K562 (cell line): ENCODE data around the gene ZBTB46. TPM values are rescaled to one million over a fixed set of nuclear protein-coding genes. Genes with fewer than 3 reads are reported as not detected.
A peak's percentile ranks its signal among the peaks of the same experiment; 100 is the strongest.

Experiments
- ATAC-seq: fragments of 200-7000 bp; cut with Tn5 transposase; 3 replicates; pipeline ENCODE4 v1.9.1; 2020; ENCODE audit warnings: moderate library complexity
- BruUV-seq: library from RNA; stranded (reverse); fragments of 400-500 nt; replicated peaks from 2 replicates; lab custom pipeline; 2021; lab: Mats Ljungman, UMichigan
- CTCF ChIA-PET: fragments of 300-600 bp; formaldehyde crosslinking; extraction: SDS; loops from one replicate; lab custom pipeline; 2021; ENCODE audit warnings: low intra/inter-chr PET ratio; lab: Yijun Ruan, JAX
- POLR2A ChIA-PET: fragments of 300-600, 350-650 bp; sonication (Branson Sonifier 250); formaldehyde crosslinking; extraction: SDS; loops from one replicate; lab custom pipeline; 2021; ENCODE audit warnings: antibody characterized with exemption, inconsistent platforms; lab: Yijun Ruan, JAX
- DNase-seq, 4 experiments: peaks; one replicate each; pipeline versions ENCODE4 v3.0.0 to v3.0.0-alpha.2; 2011 to 2018; ENCODE audit warnings: low spot score in 3 of 4, mixed read lengths in 3 of 4; ENCODE audit errors: extremely low read depth in 1 of 4
- FAIRE-seq: peaks from 2 replicates; lab custom pipeline; 2011; peaks lifted over from hg19 to GRCh38; lab: Jason Lieb, UNC
- H2AFZ ChIP-seq: 2 replicates; pipeline ENCODE4 v1.6.0; 2011; ENCODE audit warnings: low read depth, low read length, control low read depth, inconsistent platforms
- H3K27ac ChIP-seq: fragments of 200-600 bp; 3 replicates; pipeline ENCODE4 v1.8.0; 2011; ENCODE audit warnings: low read depth, mild to moderate bottlenecking, control low read depth, inconsistent platforms, low read length, moderate library complexity, mixed read lengths; ENCODE audit errors: extremely low read depth
- H3K27me3 ChIP-seq, 2 experiments: fragments of 300-600 bp in 1 of 2; 2 replicates in 1 of 2; 3 replicates in 1 of 2; pipeline versions ENCODE4 v1.6.0 to v1.8.0; 2011; ENCODE audit warnings: inconsistent platforms in 2 of 2, low read length in 2 of 2, mild to moderate bottlenecking in 1 of 2, mixed read lengths in 1 of 2, moderate library complexity in 1 of 2; ENCODE audit not compliant: control insufficient read depth in 2 of 2, insufficient read depth in 2 of 2
- H3K36me3 ChIP-seq: fragments of 300-600 bp; 3 replicates; pipeline ENCODE4 v1.8.0; 2011; ENCODE audit warnings: mild to moderate bottlenecking, low read length, inconsistent platforms; ENCODE audit not compliant: control insufficient read depth, insufficient read depth
- H3K4me1 ChIP-seq, 2 experiments: fragments of 200-600 bp in 1 of 2; replicated peaks in 1 of 2; 2 replicates in 1 of 2; 3 replicates in 1 of 2; pipeline versions ENCODE4 v1.5.1 to v1.8.0; 2011; ENCODE audit warnings: inconsistent platforms in 2 of 2, low read length in 2 of 2, mild to moderate bottlenecking in 1 of 2, mixed read lengths in 1 of 2, moderate library complexity in 1 of 2; ENCODE audit not compliant: control insufficient read depth in 2 of 2, insufficient read depth in 2 of 2
- H3K4me2 ChIP-seq: 2 replicates; pipeline ENCODE4 v1.6.1; 2011; ENCODE audit warnings: low read length, control low read depth, inconsistent platforms, mixed read lengths; ENCODE audit not compliant: insufficient read depth
- H3K4me3 ChIP-seq: fragments of 200-600 bp; sonication (generic), shearing (Covaris generic); 2 replicates; pipeline ENCODE4 v1.5.1; 2016; ENCODE audit warnings: control low read depth, inconsistent platforms
- H3K79me2 ChIP-seq: fragments of 200-600 bp; 3 replicates; pipeline ENCODE4 v1.8.0; 2011; ENCODE audit warnings: low read length, inconsistent platforms; ENCODE audit not compliant: control insufficient read depth, insufficient read depth
- H3K9ac ChIP-seq, 2 experiments: 2 replicates each; pipeline versions ENCODE4 v1.6.0 to v1.6.1; 2011; ENCODE audit warnings: low read depth in 2 of 2, low read length in 2 of 2, control low read depth in 1 of 2, inconsistent platforms in 1 of 2, mild to moderate bottlenecking in 1 of 2, mixed read lengths in 1 of 2; ENCODE audit not compliant: insufficient read depth in 1 of 2
- H3K9me1 ChIP-seq: one replicate; pipeline ENCODE4 v1.6.0; 2011; ENCODE audit warnings: inconsistent platforms, mild to moderate bottlenecking, low read length, moderate library complexity; ENCODE audit not compliant: control insufficient read depth, insufficient read depth
- H3K9me3 ChIP-seq: replicated peaks from 2 replicates; pipeline ENCODE4 v1.5.1; 2011; ENCODE audit warnings: low read depth, low read length, inconsistent platforms; ENCODE audit not compliant: control insufficient read depth, insufficient read depth
- H4K20me1 ChIP-seq: replicated peaks from 2 replicates; pipeline ENCODE4 v1.6.1; 2011; ENCODE audit warnings: low read length, inconsistent platforms, mixed read lengths; ENCODE audit not compliant: control insufficient read depth, insufficient read depth
- CBFB ChIP-seq: sonication (generic); formaldehyde crosslinking; IDR thresholded peaks from 2 replicates; pipeline ENCODE4 v1.4.0; 2020; ENCODE audit warnings: mild to moderate bottlenecking, missing genetic modification reagents
- HMGXB4 ChIP-seq: sonication (generic); formaldehyde crosslinking; IDR thresholded peaks from 2 replicates; pipeline ENCODE4 v1.8.1; 2023; ENCODE audit warnings: mild to moderate bottlenecking, missing genetic modification reagents
- ZNF316 ChIP-seq: fragments of 450-650 bp; IDR thresholded peaks from 2 replicates; pipeline ENCODE4 v1.6.1; 2016
- WGBS: fragments of 100-300 bp; shearing (Covaris generic); methylation state at CpG from one replicate; pipeline ENCODE4 v1.1.6; 2016; ENCODE audit warnings: low coverage, mixed read lengths; ENCODE audit not compliant: insufficient coverage; ENCODE audit errors: missing lambda C conversion rate; 5-methylcytosine and 5-hydroxymethylcytosine counted together
- in situ Hi-C: fragments of 300-500 bp; cut with MboI; formaldehyde crosslinking; loops from 4 replicates; pipeline ENCODE4 v1.15.0; 2018; ENCODE audit warnings: inconsistent platforms, mixed read lengths
- intact Hi-C: fragments of 100-400 bp; cut with micrococcal nuclease; formaldehyde crosslinking; loops from 2 replicates; pipeline ENCODE4 v1.14.2; 2022
- polyA plus RNA-seq, 8 experiments: library from polyadenylated mRNA; depleted of rRNA in 4 of 8; stranded (reverse) in 5 of 8; unstranded in 3 of 8; fragments of >200 nt; fragmentation: Nextera tagmentation in 2 of 8; fragmentation: Illumina TruSeq in 1 of 8; extraction: Ambion mirVana in 2 of 8; extraction: Trizol in 1 of 8; gene quantifications; 2 replicates each; pipeline versions ENCODE4 v1.2.1 to v1.2.3, GENCODE V29; 2011 to 2014; ENCODE audit warnings: inconsistent platforms in 1 of 8, missing spikeins in 1 of 8
- total RNA-seq, 7 experiments: library from RNA; depleted of rRNA in 6 of 7; stranded (reverse); fragments of >200 nt in 6 of 7; fragmentation: Illumina TruSeq in 2 of 7; extraction: Trizol in 2 of 7; gene quantifications; 2 replicates each; pipeline versions ENCODE4 v1.2.1 to v1.2.3, GENCODE V29; 2011 to 2021; ENCODE audit warnings: low replicate concordance in 1 of 7

Gene ZBTB46
- total and polyA plus RNA-seq, 9 of the 15 experiments (the other 6 are each of a cell fraction or from before 2014, with no cell fraction given) = 0.29 to 4.1 (median 1.1) TPM

- Histone ChIP-seq H2AFZ (no peak overlapping the region), H4K20me1 (no peaks in the 10 kb centered on the region), H3K4me2 (no peak overlapping the region), H3K36me3 (no peaks in the 10 kb centered on the region), H3K9me3 (no peaks in the 10 kb centered on the region), H3K9ac (no peak overlapping the region), H3K79me2 (no peaks in the 10 kb centered on the region), H3K27ac (no peak overlapping the region), H3K4me3 (no peak overlapping the region), H3K4me1 (peaks cover 12 to 48% of the 10 kb centered on the region in 2 experiments), H3K27me3 (no peaks in the 10 kb centered on the region; a peak in 1 of 5 replicates), H3K9me1 (no peaks in the 10 kb centered on the region)
- TF ChIP-seq HMGXB4 (no peak), CBFB (no peak), ZNF316 (peak; percentile 24; the same call in 1 of the 2 replicates)
- no TSS peak for BruUV-seq
- in situ Hi-C loops = no loop called here
- ATAC-seq = no peak
- intact Hi-C loops = no loop called here
- ChIA-PET POLR2A (interaction anchor here (1.2 kb wide), 1 partner anchor 11 kb away, joined by 6 read pairs; no protein-coding TSS in a partner anchor), CTCF (no interaction called here)
- DNase-seq = no peak
- no peak for FAIRE-seq
- WGBS = 33% methylated on average over 7 of the region's 8 CpGs
Measured at GRCh38 chr20:63837479-63837878, 6.4 kb upstream of the ZBTB46 start.
